ENCODE data around the gene CLDN11. TPM values are rescaled to one million over a fixed set of nuclear protein-coding genes. Genes with fewer than 3 reads are reported as not detected.

Gene CLDN11
- polyA plus RNA-seq, 1 donor from 2014 or later: 0.98 TPM

- no peak overlapping the region for H3K4me2 ChIP-seq (ENCODE audit: low read length)
- H3K9me2 ChIP-seq (ENCODE audit: insufficient read depth, low read length): no peaks in the 10 kb centered on the region
- H3K27ac ChIP-seq (ENCODE audit: low read length): no peak overlapping the region
- TF ChIP-seq POLR2AphosphoS5 (IDR thresholded peaks at IDR 0.05): no peak
- no peak for TF ChIP-seq REST (IDR thresholded peaks at IDR 0.05; ENCODE audit: borderline replicate concordance)
- TF ChIP-seq TAF1 (IDR thresholded peaks at IDR 0.05; ENCODE audit: low read depth): no peak
- no peak for TF ChIP-seq SMC3 (conservative IDR thresholded peaks at IDR 0.05; ENCODE audit: poor library complexity)
- no peak for TF ChIP-seq CTCF (IDR thresholded peaks at IDR 0.05; ENCODE audit: poor library complexity, severe bottlenecking)
- no peak for TF ChIP-seq EZH2 (IDR thresholded peaks at IDR 0.05; ENCODE audit: borderline replicate concordance, insufficient read depth, low read length, poor library complexity, severe bottlenecking)
- no peak for TF ChIP-seq MXI1 (conservative IDR thresholded peaks at IDR 0.05; ENCODE audit: poor library complexity, severe bottlenecking)
- no peak for TF ChIP-seq RAD21 (conservative IDR thresholded peaks at IDR 0.05)
- no peak for TF ChIP-seq EP300 (conservative IDR thresholded peaks at IDR 0.05; ENCODE audit: poor library complexity, severe bottlenecking)
- no peak overlapping the region for H3K9ac ChIP-seq (ENCODE audit: low read length)
- H3F3A ChIP-seq (ENCODE audit: insufficient read depth, low read length, poor library complexity, severe bottlenecking): no peaks in the 10 kb centered on the region
- H2AFZ ChIP-seq (ENCODE audit: low read depth, low read length): no peak overlapping the region
- H4K20me1 ChIP-seq (ENCODE audit: insufficient read depth): no peaks in the 10 kb centered on the region
- H3K4me3 ChIP-seq (ENCODE audit: low read length): no peak overlapping the region
- no peaks in the 10 kb centered on the region for H3K9me3 ChIP-seq (ENCODE audit: low read length)
- no peaks in the 10 kb centered on the region for H3K36me3 ChIP-seq (ENCODE audit: insufficient read depth, low read length)
- no peaks in the 10 kb centered on the region for H3K79me2 ChIP-seq (replicated peaks; ENCODE audit: insufficient read depth, low read length)
- H3K27me3 ChIP-seq (ENCODE audit: insufficient read depth, low read depth, low read length): no peaks in the 10 kb centered on the region
Measured at GRCh38 chr3:170438836-170439235, 20.2 kb downstream of the CLDN11 start.

- H3K4me3 ChIP-seq (ENCODE audit: low read length): no peak overlapping the region
- TF ChIP-seq POLR2AphosphoS5 (IDR thresholded peaks at IDR 0.05) (no peak), RAD21 (conservative IDR thresholded peaks at IDR 0.05) (no peak), SMC3 (conservative IDR thresholded peaks at IDR 0.05; ENCODE audit: poor library complexity) (no peak)
Measured at GRCh38 chr3:170440344-170440743, 21.7 kb downstream of the CLDN11 start.

GRCh38 chr3:170441412-170441811, 22.7 kb downstream of the CLDN11 start:
- H3K9me3 ChIP-seq (ENCODE audit: low read length): no peaks in the 10 kb centered on the region
- no peak overlapping the region for H3K9ac ChIP-seq (ENCODE audit: low read length)
- H4K20me1 ChIP-seq (ENCODE audit: insufficient read depth): no peaks in the 10 kb centered on the region
- H3K27me3 ChIP-seq (ENCODE audit: insufficient read depth, low read depth, low read length): no peaks in the 10 kb centered on the region
- no peak overlapping the region for H3K4me2 ChIP-seq (ENCODE audit: low read length)
- no peaks in the 10 kb centered on the region for H3K9me2 ChIP-seq (ENCODE audit: insufficient read depth, low read length)
- no peaks in the 10 kb centered on the region for H3F3A ChIP-seq (ENCODE audit: insufficient read depth, low read length, poor library complexity, severe bottlenecking)
- H3K36me3 ChIP-seq (ENCODE audit: insufficient read depth, low read length): no peaks in the 10 kb centered on the region
- H3K79me2 ChIP-seq (replicated peaks; ENCODE audit: insufficient read depth, low read length): no peaks in the 10 kb centered on the region
- TF ChIP-seq POLR2AphosphoS5 (IDR thresholded peaks at IDR 0.05): no peak
- no peak for TF ChIP-seq REST (IDR thresholded peaks at IDR 0.05; ENCODE audit: borderline replicate concordance)
- TF ChIP-seq EP300 (conservative IDR thresholded peaks at IDR 0.05; ENCODE audit: poor library complexity, severe bottlenecking): no peak
- no peak for TF ChIP-seq CTCF (IDR thresholded peaks at IDR 0.05; ENCODE audit: poor library complexity, severe bottlenecking)
- no peak for TF ChIP-seq RAD21 (conservative IDR thresholded peaks at IDR 0.05)
- TF ChIP-seq EZH2 (IDR thresholded peaks at IDR 0.05; ENCODE audit: borderline replicate concordance, insufficient read depth, low read length, poor library complexity, severe bottlenecking): no peak
- TF ChIP-seq TAF1 (IDR thresholded peaks at IDR 0.05; ENCODE audit: low read depth): no peak
- no peak for TF ChIP-seq SMC3 (conservative IDR thresholded peaks at IDR 0.05; ENCODE audit: poor library complexity)
- TF ChIP-seq MXI1 (conservative IDR thresholded peaks at IDR 0.05; ENCODE audit: poor library complexity, severe bottlenecking): no peak
- H3K27ac ChIP-seq (ENCODE audit: low read length): no peak overlapping the region
- no peak overlapping the region for H2AFZ ChIP-seq (ENCODE audit: low read depth, low read length)
- H3K4me3 ChIP-seq (ENCODE audit: low read length): no peak overlapping the region

More at GRCh38 chr3:170440344-170440743, 21.7 kb downstream of the CLDN11 start:
- Histone ChIP-seq H3K27me3 (ENCODE audit: insufficient read depth, low read depth, low read length) (no peaks in the 10 kb centered on the region), H3K9me3 (ENCODE audit: low read length) (no peaks in the 10 kb centered on the region), H3K79me2 (replicated peaks; ENCODE audit: insufficient read depth, low read length) (no peaks in the 10 kb centered on the region), H3K9ac (ENCODE audit: low read length) (no peak overlapping the region), H2AFZ (ENCODE audit: low read depth, low read length) (no peak overlapping the region), H3F3A (ENCODE audit: insufficient read depth, low read length, poor library complexity, severe bottlenecking) (no peaks in the 10 kb centered on the region), H3K4me2 (ENCODE audit: low read length) (no peak overlapping the region), H3K9me2 (ENCODE audit: insufficient read depth, low read length) (no peaks in the 10 kb centered on the region), H4K20me1 (ENCODE audit: insufficient read depth) (no peaks in the 10 kb centered on the region), H3K27ac (ENCODE audit: low read length) (no peak overlapping the region), H3K36me3 (ENCODE audit: insufficient read depth, low read length) (no peaks in the 10 kb centered on the region)
